Mesenteric fat pad (tissue), 1 donor: ENCODE data around the gene TWIST2. TPM values are rescaled to one million over a fixed set of nuclear protein-coding genes. Genes with fewer than 3 reads are reported as not detected.

Source experiments
- DNase-seq: peaks from one replicate; pipeline ENCODE4 v3.0.0-alpha.2; 2020; ENCODE audit warnings: low spot score
- total RNA-seq: library from RNA; stranded (reverse); fragmentation: NEBNext Ultra II Directional; extraction: Animal tissue kit (Norgen Biotek cat#: 25700); gene quantifications from one replicate; pipeline ENCODE4 v1.2.1, GENCODE V29; 2021
- donor health status: DM: yes; HTN: yes; CAD: no.

TWIST2 gene
- total RNA-seq, 1 donor from 2014 or later = 73.9 TPM

DNA sequence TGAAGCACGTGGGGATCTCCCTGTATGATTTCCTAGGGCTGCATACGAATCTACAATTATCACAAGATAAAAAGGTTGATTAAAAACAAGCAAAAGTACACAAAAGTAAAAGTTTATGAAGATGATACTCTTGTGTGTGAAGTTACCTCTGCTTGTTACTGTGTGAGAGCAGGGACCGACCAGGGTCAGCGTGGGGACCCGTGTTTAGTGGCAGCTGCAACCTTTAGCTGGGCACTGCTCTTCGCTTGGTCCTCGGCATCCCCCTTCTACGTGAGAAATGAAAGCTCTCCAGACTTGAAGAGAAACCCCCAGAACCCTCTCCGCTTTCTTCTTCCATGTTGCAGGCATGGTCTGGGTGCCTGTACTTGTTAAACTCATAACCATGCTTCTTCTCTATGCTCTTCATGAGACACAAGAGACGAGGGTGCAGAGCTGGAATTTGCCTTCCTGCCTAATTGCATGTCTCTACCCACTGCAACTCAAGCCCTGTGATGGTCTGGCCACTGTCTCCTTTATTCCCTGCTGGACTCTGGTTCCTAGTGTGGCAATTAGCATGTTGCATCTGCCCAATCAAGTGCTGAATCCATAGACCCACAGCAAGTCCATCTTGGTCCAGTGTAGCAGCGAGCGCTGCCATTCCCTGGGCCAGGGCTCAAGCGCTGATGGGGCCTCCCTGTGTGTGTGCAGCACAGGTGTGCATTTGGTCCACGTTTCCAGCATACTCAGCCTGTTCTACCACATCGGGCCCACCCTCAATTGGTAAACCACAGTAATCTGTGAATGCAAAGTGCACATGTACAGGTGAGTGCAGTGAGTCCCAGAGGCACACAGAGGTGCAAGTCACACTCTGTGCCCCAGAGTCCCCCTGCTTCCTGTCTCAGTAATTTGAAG lies 88.5 kb downstream of the TWIST2 start:
- peak; percentile 80 for DNase-seq

DNA sequence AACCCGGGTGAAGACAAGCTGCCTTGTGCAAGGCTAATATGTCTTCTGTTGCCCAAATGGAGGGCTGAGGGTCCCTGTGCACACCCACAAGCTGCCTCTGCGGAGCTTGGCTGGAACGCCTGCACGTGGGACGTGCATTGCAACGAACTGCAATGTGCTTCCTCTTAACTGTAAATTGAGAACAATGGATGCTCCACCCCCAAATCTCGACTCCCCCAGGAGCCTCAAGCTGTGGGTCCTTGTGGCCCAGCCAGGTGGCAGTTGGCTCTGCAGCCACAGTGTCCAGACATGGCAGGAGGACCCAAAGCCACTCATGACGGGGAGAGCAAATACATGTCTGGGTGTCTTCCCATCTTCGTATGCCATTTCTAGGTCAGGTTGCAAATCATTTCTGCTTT lies 90.1 kb downstream of the TWIST2 start:
- DNase-seq = peak; percentile 89

DNA sequence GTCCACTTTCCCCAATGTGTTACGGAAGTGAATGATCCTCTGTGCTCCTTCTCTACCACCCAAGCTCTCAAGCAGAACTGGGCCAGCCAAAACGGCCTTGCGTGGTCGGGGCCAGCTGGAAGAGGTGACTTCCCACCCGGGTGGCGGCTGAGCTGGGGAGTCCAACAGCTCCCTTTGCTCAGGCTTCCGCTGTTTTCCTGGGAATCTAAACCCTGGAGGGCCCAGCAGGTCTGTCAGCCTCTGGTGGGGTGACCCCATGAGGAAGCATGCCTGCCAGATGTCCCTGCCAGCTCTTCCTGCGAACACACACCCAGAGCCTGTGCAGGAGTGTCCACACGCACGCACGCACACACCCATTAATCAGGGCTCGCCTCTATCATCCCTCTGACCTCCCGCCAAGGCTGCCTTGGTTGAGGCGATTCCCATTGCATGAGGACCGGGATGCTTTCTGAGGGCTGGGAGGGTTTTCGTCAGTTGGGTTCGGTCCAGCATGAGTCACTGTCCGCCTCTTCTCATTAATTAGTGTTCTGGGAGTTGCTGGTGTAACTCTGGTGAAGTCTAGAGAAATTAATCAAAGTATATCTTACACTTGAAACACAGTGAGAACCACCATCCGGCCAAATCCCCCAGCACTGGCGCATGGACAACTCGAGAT lies 90.6 kb downstream of the TWIST2 start:
- DNase-seq = peak; percentile 92

DNA sequence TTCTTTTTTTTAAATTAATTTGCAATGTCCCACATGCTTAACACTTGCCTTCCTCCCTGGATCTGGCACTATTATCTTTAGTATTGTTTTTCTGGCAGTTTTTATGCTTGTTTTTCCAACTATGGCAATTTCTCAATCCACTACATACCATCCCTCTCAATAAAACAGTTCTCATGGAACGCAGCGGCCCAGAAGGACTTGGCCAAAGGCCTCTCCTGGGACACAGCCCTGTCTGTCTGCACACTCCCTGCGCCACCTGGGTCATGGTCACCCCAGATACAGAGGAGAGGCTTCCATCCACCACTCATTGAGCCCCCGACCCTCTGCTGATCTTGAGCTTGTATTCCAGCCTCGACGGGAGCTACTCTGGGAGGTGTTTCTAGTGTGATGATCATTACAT lies 91.2 kb downstream of the TWIST2 start:
- DNase-seq = peak; percentile 86

DNA sequence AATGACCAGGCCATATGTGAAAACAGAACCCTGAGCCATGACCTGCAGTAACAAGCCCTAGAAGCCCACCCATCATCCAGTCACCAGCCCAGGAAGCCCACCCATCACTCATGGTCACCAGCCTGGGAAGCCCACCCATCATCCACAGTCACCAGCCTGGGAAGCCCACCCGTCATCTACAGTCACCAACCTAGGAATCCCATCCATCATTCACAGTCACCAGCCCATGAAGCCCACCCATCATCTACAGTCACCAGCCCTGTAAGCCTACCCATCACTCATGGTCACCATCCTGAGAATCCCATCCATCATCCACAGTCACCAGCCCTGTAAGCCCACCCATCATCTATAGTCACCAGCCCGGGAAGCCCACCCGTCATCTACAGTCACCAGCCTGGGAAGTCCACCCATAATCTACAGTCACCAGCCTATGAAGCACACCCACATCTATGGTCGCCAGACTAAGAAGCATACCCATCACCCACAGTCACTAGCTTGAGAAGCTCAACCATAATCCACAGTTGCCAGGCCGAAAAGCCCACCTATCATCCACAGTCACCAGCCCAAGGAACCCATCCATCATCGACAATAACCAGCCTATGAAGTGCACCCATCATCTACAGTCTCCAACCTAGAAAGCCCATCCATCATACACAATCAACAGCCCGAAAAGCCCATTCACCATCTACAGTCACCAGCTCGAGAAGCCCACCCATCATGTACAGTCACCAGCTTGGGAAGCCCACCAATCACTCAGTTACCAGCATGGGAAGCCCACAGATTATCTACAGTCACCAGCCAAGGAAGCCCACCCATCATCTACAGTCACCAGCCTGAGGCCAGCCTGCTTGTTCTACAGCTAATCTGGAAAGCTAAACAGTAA lies 91.9 kb downstream of the TWIST2 start:
- DNase-seq = peak; percentile 33

DNA sequence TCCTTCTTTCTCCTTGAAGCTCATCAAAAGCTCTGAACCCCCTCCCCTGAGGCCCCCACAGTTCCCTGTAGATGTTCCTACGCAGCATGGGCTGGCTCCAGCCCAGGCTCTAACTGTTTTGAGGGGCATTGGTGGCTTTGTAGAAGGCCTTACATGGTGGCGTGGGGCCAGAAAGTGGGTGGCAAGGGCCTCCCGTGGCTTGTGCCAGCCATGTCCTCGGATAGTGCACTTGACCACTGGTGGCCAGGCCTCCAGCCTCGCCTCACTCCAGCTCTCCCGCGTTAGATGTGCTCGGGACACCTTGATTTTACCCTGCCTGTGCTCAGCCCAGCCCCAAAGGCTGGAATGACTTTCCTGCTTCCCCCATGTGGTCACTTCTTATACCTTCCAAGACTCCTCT lies 92.9 kb downstream of the TWIST2 start:
- DNase-seq = peak; percentile 67

DNA sequence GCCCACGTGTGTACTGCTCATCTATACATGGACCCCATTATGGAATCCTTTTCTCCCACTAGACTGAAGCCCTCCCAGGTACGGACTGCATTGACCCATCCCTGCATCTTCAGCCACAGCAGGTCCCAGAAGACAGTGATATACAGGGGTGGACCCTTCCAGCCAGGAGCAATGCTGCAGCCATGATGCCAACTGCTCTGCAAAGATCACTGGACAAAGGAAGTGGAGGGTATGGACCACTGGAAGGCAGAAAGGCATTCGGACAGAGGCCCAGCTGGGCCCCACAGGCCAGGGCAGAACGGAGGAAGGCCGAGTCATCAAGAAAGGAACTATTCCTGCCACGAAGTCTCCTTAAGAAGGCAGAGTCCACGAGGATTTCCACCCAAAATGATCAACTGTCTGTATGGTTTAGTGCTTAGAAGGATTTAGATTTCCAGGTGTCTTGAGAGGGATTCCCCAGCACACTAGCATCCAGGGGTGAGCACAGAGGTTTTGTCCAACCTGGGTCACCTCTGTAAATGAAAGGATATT lies 93.4 kb downstream of the TWIST2 start:
- peak; percentile 39 for DNase-seq

DNA sequence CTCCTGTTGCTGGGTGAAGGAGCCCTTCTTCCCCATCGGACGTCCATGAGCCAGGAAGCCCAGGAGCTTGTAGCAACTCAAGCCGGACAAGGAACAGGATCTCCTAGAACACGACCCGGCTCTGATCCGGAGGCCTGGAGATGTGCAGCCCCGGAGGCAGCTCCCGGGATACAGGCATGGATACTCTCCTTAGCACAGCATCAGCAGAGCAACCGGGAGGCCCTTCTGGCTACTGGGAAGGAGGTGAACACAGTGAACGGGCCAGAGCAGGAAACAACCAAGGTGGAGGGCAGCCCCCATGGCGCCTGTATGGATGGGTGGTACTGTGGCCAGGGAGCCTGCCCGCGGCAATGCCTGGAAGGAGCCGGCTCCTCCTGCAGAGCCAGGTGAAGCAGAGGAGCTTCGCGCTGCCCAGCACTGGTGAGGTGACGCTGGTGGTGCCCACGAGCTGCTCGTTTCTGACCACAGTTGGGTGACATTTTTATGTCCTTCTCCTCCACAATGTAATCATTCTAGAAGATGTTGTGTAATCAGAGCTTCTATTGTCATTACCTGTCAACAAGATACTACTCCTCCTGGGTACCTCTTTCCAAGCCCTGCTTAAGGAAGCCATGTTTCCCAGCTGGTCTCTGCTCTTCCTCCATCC lies 94.3 kb downstream of the TWIST2 start:
- DNase-seq = peak; percentile 68

DNA sequence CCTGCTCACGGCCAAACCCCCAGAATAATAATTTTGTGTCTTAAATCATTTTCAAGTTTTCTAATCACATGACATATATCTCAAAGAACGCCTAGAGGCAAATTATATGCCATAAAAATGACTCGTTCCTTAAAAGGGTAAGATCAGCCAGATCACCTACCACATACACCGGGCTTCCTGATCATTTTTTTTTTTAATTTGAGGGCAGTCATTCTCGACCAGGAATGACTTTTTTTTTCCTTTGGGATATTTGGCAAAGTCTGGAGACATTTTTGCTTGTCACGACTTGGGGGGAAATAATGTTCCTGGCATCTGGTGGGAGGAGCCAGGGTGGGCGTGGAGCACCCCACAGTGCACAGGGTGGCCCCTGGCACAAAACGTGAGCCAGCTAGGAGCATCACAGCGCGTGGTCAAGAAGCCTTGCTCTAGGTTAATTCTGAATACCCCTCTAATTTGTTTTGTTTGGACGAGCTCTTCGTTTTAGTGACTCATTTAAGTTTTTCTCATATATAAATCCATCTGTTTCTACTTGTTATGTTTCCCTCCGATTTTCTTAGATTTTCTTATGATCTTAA lies 94.9 kb downstream of the TWIST2 start:
- peak; percentile 39 for DNase-seq

DNA sequence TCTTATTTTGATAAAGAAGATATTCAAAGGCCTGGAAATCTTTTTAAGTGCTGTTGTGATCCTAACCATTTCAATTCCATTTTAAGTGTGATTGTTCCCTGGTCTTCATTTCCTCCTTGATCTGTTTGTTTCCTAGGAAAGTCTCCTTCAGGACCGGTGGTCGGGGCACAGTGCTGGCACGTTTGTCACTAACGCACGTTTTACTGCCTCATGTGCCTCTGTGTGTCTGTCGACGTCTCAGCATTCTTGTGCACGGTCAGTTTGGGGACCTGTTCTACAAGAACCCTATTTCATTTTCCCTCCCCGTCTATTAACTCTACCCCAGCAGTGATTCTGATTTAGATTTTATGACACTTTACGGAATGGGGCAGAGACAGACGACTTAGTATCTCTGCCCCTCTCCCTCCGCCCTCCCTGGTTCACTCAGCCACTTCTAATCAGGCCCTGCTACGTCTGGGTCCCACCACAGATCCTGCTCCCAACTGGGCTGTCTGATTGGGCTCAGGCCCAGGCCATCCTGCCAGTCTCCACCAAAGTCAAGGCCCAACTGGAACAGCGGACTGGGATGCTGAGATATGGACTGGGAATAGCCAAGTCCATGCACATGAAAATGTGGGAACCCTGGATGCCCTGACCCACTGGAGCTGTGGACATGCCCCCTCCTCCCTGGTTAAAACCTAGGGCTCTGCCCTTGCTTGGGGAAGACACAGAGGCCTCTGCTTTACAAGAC lies 95.6 kb downstream of the TWIST2 start:
- DNase-seq = peak; percentile 49

DNA sequence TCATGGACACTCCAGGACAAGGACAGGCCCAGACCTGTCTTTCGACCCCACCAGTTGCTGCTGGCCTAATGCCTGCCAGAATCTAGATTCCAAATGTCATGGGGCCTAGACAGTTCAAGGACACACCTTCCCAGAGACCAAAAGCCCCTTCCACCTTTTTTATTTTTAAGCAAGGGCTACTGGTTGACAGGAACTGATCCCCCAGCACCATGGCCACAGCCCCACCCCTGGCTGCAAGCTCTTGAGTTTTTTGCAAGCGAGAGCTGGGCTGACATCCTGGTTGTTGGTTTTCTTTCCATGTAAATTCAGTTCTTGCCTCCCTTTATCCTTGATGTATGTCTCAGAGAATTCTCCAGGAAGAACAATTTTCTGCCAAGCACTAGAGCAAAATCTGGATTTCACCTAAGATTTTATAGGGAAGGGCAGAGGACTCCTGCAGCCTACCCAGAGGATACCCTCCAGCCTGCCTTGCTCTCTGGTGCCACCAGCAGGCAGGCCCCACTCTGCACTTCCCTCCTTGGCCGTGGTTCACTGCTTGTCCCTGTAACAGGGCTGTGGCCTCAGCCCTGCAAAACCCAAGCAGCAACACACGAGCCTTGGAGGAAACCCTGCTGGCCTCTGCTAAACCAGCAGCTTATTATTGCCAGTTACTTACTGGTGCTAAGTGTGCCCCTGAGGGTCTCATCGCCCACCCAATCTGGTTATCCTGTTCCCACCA lies 97.7 kb downstream of the TWIST2 start:
- DNase-seq = peak; percentile 81

DNA sequence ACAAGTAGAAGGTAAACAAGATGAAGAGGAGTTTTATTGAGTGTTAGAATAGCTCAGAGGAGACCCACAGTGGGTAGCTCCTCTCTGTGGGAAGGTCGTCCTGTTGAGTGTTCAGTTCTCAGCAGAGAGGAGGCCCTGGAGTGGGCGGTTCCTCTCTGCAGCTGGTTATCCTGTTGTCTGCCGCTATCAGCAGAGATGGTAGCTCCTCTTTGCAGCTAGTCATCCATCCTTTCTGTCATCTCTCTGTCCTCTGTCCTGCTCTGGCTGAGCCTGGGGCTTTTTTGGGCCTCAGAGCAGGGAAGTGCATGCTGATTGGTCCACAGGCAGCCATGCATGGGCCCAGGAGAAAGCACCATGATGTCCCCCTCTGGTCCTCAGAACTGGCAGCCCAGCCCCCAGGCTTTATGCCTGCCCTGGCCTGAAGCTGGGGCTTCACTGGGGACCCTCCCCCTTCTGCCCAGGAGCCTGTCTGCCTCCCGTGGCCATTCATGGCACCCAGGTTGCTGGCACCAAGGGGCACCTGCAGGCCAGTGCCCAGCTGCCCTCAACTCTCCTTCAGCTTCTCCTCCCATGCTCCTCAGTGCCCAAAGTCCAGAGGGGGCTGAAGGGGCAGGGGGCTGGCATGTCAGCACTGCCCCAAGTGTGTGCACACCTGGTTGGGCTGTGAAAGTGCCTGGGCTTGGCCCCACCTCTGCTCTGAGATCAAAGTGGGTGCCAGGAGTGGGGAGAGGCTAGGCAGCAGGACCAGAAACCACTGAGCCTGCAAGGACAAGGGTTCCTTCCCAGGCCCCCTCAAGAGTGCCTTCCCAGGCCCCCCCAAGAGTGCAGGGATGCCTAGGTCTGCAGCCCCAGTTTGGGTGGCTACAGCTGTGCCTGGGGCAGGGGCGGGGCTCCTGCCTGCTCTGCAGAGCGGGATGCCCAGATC lies 98.7 kb downstream of the TWIST2 start:
- DNase-seq = peak; percentile 77

DNA sequence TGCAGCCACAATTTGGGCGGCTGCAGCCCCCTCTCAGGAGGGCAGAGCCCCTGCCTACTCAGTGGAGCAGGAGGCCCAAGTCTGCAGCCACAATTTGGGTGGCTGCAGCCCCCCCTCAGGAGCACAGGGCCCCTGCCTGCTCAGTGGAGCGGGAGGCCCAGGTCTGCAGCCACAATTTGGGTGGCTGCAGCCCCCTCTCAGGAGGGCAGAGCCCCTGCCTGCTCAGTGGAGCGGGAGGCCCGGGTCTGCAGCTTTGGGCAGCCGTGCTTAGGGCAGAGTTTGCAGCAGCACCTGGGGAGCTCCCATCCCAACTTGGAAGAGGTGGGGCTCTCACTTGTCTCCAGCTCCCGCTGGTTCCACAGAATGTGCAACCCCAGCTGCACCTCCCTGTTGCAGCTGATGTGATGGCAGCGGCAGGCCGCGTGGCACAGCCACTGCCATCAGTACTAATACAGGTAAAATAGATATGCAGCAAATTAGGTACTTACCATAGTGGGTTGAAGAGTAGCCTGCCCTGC lies 99.4 kb downstream of the TWIST2 start:
- DNase-seq = peak; percentile 20

DNA sequence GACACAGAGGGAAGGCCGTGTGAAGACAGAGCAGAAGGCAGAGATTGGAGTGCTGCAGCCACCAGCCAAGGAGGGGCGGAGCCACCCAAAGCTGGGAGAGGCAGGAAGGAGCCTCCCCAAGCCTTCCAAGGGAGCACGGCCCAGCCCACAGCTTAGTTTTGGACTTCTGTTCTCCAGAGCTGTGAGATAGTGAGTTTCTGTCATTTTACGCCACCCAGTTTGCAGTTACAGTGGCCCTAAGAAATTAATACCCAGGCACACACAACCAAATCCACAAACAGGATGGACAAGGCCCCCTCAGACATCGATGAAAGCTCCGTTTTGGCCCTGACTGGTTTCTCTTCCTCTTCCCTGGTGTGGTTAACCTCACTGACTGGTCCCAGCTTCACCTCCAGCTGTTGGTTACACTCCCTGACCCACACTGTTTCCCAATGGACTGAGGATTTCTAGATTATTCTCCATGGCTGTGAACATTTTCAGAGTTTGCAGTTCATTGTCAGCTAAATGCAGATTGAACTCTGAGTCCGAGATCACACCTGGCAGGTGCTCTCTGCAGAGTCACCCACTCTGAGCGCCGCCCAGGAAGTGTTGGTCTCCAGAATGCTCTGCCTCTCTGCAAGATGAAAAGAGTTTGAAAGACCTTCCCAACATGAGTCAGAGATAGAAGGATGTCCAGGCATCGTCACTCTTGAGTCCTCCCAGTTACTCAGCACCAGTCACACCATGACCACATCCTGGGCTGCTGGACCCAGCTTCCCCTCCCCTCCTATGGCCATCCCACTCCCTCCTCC lies 100.2 kb downstream of the TWIST2 start:
- DNase-seq = peak; percentile 78

DNA sequence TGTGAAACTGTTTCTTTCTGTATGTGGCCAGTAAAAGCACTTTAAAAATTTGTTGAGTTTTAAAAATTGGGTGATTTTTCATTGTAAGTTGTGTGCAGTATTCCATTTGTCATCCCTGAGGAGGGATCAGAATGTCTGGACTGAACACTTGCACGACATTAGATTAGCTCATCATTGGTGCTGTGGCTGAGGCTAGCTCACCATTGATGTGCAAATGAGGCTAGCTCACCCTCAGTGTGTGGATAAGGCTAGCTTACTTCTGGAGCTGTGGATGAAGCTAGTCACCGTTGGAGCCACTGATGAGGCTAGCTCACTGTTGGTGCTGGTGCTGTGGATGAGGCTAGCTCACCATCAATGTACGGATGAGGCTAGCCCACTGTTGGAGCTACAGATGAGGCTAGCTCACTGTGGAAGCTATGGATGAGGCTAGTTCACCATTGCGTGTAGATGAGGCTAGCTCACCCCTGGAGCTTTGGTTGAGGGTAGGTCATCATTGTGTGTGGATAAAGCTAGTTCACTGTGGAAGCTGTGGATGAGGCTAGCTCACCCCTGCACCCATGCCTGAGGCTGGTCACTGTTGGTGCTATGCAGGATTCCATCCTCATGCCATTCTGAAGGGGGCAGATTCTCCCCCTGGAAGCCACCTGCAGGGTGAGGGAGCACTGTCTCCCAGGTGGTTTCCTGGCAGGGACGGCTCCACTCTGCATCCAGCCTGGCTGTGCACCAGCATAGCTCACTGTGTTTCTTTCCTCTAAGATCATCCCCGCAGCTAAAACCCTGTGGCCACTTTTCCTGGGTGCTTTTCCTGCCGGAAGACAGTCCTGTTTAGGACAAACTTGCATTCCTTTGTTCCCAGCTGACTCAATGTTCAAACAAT lies 101.1 kb downstream of the TWIST2 start:
- peak; percentile 68 for DNase-seq
